Osteoblast (primary cell): ENCODE results near the gene TSPAN10. TPM values are rescaled to one million over a fixed set of nuclear protein-coding genes. Genes with fewer than 3 reads are reported as not detected.
"Not testable (repeated sequence)": the region's sequence is repeated elsewhere in the genome, so short reads cannot be mapped to it uniquely, and the experiment has no call there.

Experiments used
- DNase-seq: peaks from one replicate; pipeline ENCODE4 v3.0.0; 2011; ENCODE audit warnings: low spot score, mixed read lengths; ENCODE audit not compliant: insufficient read length; ENCODE audit errors: missing footprints
- H2AFZ ChIP-seq: 2 replicates; pipeline ENCODE4 v1.6.0; 2011; ENCODE audit warnings: mild to moderate bottlenecking, low read length
- H3K27ac ChIP-seq: 2 replicates; pipeline ENCODE4 v1.5.1; 2011; ENCODE audit warnings: mild to moderate bottlenecking, low read depth, low read length, moderate library complexity
- H3K27me3 ChIP-seq: 2 replicates; pipeline ENCODE4 v1.6.0; 2012; ENCODE audit warnings: mild to moderate bottlenecking, control low read depth, inconsistent platforms, low read length, moderate library complexity; ENCODE audit not compliant: insufficient read depth
- H3K36me3 ChIP-seq: 2 replicates; pipeline ENCODE4 v1.5.1; 2011; ENCODE audit warnings: mild to moderate bottlenecking, low read length, control low read depth, moderate library complexity; ENCODE audit not compliant: insufficient read depth
- H3K4me1 ChIP-seq: 2 replicates; pipeline ENCODE4 v1.5.1; 2011; ENCODE audit warnings: mild to moderate bottlenecking, low read length, control low read depth, moderate library complexity; ENCODE audit not compliant: insufficient read depth
- H3K4me2 ChIP-seq: 2 replicates; pipeline ENCODE4 v1.6.0; 2011; ENCODE audit warnings: mild to moderate bottlenecking, low read length; ENCODE audit not compliant: insufficient read depth
- H3K4me3 ChIP-seq: fragments of 200-600 bp; sonication (generic); 3 replicates; pipeline ENCODE4 v1.5.1; 2012; ENCODE audit warnings: mild to moderate bottlenecking, low read length, inconsistent platforms; ENCODE audit not compliant: insufficient read depth
- H3K79me2 ChIP-seq: 2 replicates; pipeline ENCODE4 v1.6.0; 2012; ENCODE audit warnings: mild to moderate bottlenecking, low read length, control low read depth, inconsistent platforms; ENCODE audit not compliant: insufficient read depth
- H3K9me3 ChIP-seq: 2 replicates; pipeline ENCODE4 v1.5.1; 2011; ENCODE audit warnings: low read depth, low read length, control low read depth
- H4K20me1 ChIP-seq: 2 replicates; pipeline ENCODE4 v1.6.0; 2012; ENCODE audit warnings: mild to moderate bottlenecking, low read length, control low read depth; ENCODE audit not compliant: insufficient read depth
- CTCF ChIP-seq: IDR thresholded peaks from 2 replicates; pipeline ENCODE4 v1.5.1; 2011; ENCODE audit warnings: mild to moderate bottlenecking, low read depth, low read length, moderate library complexity; ENCODE audit errors: extremely low read depth
- total RNA-seq: library from RNA; depleted of rRNA; stranded (reverse); fragments of >200 nt; gene quantifications from 2 replicates; pipeline ENCODE4 v1.2.3, GENCODE V29; 2012

Gene TSPAN10
- total RNA-seq, 1 donor = 2.9 TPM

- Histone ChIP-seq H3K9me3 (no peaks in the 10 kb centered on the region), H3K79me2 (peaks cover 8% of the 10 kb centered on the region), H3K4me2 (no peak overlapping the region), H3K27ac (no peak overlapping the region), H3K36me3 (peaks cover 35% of the 10 kb centered on the region), H3K4me1 (no peaks in the 10 kb centered on the region), H3K4me3 (no peak overlapping the region), H2AFZ (no peak overlapping the region), H3K27me3 (no peaks in the 10 kb centered on the region), H4K20me1 (no peaks in the 10 kb centered on the region)
- DNase-seq = peak; percentile 34
- no peak for TF ChIP-seq CTCF
Measured at GRCh38 chr17:81673561-81674258, 36.7 kb downstream of the TSPAN10 start.

- not testable (repeated sequence) for H2AFZ ChIP-seq, H3K4me3 ChIP-seq, H3K4me2 ChIP-seq, H3K4me1 ChIP-seq, H4K20me1 ChIP-seq, H3K27ac ChIP-seq, H3K9me3 ChIP-seq, H3K27me3 ChIP-seq
- Histone ChIP-seq H3K36me3 (peaks cover 29% of the 10 kb centered on the region), H3K79me2 (peaks cover 14% of the 10 kb centered on the region)
- TF ChIP-seq CTCF = peak; percentile 45
- peak; percentile 21 for DNase-seq
Measured at GRCh38 chr17:81675515-81676221, 38.7 kb downstream of the TSPAN10 start.

- H3K36me3 ChIP-seq = peaks cover 26% of the 10 kb centered on the region
Measured at GRCh38 chr17:81676906-81677305, 39.9 kb downstream of the TSPAN10 start.

More at GRCh38 chr17:81676906-81677305, 39.9 kb downstream of the TSPAN10 start:
- no peaks in the 10 kb centered on the region for H3K27me3 ChIP-seq
- no peak overlapping the region for H3K27ac ChIP-seq
- H3K9me3 ChIP-seq = no peaks in the 10 kb centered on the region
- no peaks in the 10 kb centered on the region for H4K20me1 ChIP-seq
- no peak overlapping the region for H3K4me3 ChIP-seq
- no peak overlapping the region for H2AFZ ChIP-seq
- TF ChIP-seq CTCF = no peak
- DNase-seq = peak; percentile 22
- H3K79me2 ChIP-seq = peaks cover 25% of the 10 kb centered on the region
- H3K4me2 ChIP-seq = no peak overlapping the region
- no peaks in the 10 kb centered on the region for H3K4me1 ChIP-seq
